OCI-M2 (cell line): ENCODE data around the gene CHRNB1.

ENCODE experiments used
- DNase-seq: peaks from one replicate; lab custom pipeline; 2025; ENCODE audit not compliant: unreplicated experiment; lab: John Stamatoyannopoulos, UW

CHRNB1 gene

DNA sequence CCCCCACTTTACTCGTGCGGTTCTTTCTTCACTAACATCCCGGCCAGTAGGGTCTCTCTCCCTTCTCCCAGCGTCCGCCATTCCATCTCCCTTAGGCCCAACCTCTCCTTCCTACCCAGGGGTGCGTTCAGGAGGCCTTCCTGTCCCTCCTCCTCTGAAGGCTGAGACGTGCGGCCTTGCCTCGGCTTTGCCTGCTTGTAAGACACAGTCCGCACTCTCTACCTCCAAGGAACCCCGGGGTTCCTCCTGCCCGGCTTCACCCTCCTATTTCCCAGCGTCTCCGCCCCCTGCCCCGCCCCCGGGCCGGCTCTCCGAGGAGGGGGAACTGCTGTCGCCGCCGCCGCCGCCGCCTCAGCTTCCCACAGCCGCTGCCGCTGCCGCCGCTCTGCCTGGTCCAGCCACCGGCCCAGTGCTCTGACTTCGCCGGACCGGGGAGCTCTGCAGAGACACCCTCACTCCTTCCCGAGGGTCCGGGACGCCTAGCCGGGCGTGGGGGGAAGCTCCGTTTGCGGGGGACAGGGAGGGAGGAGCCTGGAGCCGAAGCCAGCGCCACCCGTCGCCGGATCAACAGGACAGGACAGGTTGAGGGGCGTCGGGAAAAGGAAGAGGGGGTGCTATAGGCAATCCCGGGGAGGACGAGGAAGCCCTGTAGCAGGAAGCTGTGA lies 6.8 kb upstream of the CHRNB1 start:
- DNase-seq, result no peak

DNA sequence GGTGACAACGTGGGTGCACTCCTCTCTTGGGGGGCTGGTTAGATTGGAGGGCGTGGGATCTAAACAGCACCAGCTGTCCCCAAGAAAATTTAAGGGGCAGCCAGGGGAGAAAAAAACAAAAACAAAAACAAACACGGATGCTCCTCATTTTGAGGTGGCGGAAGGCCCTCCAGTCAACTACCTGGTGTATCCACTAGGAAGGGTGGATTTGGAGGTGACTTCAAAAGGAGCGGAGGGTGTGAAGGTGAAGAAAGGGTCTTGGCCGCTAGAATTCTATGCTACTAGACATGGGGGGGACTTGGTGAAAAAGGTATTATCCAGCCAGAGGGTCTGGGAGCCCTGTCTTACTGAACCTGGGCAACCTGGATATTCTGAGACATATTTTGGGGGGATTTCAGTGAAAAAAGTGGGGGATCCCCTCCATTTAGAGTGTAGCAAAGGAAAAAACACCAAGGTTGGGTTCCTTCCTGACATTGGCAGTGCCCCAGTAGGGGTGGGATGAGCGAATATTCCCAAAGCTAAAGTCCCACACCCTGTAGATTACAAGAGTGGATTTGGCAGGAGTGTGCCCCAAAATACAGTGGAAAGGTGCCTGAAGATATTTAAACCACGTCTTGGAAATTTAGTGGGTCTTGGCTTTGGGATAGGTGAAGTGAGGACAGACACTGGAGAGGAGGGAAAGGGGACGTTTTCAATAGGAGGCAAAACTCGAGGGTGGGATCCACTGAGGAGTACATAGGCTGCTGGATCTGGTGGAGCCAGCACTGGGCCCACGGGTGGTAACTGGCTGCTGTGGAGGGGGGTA lies 6.0 kb upstream of the CHRNB1 start:
- no peak for DNase-seq

DNA sequence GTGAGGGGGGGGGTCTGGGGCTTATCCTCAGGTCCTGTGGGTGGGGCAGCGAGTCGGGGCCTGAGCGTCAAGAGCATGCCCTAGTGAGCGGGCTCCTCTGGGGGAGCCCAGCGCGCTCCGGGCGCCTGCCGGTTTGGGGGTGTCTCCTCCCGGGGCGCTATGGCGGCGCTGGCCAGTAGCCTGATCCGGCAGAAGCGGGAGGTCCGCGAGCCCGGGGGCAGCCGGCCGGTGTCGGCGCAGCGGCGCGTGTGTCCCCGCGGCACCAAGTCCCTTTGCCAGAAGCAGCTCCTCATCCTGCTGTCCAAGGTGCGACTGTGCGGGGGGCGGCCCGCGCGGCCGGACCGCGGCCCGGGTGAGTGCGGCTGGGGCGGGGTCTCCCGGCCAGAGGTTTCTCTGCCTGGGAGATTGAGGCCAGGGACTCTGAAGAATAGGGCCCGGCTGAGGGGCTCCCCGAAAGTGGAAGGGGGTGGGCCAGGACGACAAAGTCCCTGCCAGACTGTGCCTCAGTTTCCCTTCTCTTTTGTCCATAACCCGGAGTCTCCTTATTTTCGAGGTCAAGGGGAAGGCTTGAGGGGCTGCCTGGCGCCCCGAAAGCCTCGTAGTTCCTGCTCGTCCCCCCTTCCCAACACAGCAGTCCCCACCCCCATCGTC lies 5.3 kb upstream of the CHRNB1 start, which contains the start of gene FGF11:
FGF11 (plus strand) TSS at position 51 of the 651 bp plus-strand sequence; CDS start at position 160, 109 bp downstream.
- DNase-seq, result no peak

DNA sequence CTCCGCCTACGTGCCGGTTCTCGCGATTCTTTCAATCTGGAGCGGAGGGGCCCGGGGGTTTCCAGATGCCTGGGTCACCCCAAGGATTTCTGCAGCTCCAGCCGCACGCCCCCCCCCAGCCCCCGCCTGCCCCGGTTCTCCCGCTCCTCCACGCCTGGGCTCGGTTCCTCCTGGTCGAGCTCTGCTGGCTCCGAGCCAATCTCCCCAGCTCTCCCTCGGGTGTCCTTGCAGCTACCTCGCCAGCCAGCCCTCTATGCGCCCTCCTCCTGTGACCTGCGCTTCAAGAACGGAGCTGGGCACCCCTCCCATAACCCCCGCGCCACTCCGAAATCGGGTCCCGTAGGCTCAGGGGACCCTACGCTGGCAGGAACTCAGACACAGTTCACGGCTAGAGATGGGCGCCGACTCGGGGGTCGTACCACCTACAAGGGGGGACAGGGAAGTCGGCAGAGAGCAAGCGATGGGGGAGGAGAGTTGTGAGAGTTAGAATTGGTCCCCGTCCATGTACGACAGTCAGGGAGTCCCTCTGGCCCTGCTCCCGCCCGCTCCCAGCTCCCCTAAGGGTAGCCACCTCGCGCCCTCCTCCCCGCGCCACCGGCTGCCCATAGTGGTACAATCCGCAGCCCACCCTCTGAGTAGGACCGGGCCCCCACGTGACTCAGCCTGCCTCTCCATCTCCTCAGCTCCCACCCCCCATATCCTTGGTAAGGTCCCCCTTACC lies 4.6 kb upstream of the CHRNB1 start:
- no peak for DNase-seq

DNA sequence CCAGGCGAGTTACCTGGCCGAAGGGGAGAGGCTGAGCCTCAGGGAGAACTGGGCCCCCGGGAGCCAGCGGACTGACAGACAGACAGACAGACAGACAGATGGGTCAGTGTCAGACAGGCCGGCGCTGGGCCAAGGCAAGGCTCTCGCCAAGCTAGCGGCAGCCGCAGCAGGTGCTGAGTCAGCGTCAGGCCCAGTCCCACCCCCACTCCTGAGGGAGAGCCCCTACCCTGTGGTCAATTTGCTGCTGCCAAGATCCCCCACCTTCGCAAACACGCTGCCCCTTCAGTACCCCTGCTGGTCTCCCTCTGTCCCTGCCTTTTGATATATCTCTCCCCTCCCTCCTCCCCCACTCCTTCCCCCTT lies 4.0 kb upstream of the CHRNB1 start:
- DNase-seq, result no peak

- DNase-seq, result no peak
Observed at GRCh38 chr17:7441266-7441665, 3.6 kb upstream of the CHRNB1 start.

DNA sequence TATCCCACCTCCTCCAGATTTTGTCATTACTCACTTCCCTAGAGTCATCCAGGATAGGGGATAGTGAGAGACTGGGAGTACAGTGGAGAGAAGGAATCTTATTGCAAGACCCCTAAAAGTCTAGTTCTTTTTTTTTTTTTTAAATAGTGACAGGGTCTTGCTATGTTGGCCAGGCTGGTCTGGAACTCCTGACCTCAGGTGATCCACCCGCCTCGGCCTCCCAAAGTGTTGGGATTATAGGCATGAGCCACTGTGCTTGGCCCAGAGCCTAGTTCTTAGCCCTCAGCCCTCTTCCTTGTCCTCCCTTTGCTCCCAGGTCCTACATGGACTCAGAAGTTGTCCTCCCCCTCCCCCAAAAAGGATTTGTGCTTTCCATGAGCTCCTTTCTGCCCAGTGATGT lies 2.7 kb upstream of the CHRNB1 start:
- DNase-seq, result no peak

DNA sequence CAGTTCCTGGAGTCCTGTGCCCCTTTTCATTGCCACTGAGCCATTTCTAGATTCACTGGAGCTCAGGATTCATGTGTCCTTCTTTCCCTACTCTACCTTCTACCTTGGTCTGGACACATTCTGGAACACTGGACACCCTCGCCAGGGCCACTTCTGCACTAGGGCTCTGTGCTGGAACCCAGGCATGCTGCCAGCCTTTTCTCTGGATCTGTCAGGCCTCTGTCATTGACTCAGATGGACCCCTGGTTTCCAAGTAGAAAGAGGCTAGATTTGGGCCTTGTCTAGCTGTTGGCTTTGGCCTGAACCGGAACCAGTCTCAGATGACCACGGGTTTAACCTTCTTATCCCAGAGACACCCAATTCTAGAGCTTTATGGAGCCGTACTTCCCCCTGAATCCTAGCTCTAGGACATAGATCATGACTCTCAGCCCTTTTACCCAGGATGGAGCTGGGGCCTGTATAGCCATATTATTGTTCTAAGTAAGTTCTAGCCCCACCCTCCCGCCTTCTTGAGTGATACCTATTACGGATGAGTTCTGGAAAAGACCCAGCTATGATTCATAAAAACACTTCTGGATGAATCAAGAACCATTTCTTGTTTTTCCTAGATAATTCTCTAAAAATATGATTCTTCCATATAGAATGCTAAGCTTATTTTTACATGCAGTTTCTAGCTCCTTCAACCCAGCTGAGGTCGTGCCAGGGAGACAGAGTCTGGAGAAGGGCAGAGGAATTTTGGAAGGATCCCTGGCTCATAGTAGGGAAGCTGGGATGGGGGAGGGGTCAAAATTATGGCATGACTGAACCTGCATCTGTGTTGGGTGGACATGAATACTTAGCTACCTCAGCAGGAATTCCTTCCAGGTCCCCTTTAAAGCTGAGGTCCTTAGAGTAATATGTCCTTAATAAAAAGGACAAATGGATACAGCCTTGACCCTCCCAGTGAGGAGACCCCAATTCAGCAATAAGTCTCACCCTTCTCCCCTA lies 1.1 kb upstream of the CHRNB1 start:
- no peak for DNase-seq

DNA sequence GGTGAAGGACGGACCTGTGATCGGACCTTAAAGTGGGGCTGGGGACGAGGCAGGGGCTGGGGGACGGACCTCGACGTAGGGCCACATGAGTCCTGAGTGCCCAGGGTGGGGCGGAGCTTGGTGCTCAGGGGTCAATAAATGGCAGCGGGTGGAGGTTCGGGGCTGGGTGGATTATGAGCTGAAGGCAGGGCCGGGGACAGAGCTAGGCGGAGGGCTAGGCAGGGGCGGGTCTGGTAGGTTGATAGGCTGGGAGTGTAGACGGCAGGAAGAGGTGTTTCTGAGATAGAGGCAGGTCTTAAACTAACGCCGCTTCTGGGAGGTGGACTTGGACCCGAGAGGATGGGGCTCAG lies 733 bp downstream of the CHRNB1 start:
- DNase-seq, result no peak

DNA sequence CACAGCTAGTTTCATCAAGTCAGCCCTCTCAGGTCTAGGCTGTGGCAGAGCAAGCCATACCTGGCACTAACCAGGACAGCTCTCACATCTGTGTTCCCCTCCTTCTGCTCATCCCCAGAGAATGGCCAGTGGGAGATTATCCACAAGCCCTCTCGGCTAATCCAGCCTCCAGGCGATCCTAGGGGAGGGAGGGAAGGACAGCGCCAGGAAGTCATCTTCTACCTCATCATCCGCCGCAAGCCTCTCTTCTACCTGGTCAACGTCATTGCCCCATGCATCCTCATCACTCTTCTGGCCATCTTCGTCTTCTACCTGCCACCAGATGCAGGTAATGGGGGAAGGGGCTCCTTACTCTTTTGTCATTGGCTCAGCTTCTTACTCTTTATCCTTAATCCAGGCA lies 3.6 kb downstream of the CHRNB1 start:
- no peak for DNase-seq

DNA sequence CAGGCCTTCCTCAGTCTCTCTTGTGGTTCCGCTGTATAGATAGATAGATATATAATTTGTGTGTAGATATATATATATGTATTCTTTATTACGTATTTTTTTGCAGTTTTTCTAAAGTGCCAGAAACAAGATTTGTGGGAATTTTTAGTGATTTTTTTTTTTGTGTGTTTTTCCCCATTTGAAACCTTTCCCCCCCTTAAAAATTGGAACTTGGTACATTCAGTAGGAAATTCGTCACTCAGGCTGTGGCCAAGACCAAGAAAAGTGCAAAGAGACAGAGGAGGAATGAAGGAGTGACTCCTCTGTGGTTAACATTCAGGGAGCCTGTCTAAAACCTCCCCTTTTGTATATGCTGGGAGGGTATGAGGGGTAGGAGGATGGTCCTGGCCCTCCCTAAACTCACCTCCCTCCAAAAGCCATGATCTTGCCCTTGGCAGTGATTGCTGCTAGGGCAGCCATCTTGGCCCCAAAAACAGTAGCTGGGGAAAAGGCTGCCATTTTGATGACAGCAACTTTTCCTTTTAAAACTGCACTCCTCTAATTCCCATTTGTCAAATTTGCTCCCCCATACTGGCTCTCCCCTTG lies 15.2 kb downstream of the CHRNB1 start:
- no peak for DNase-seq

- DNase-seq, result no peak
Observed at GRCh38 chr17:7460850-7461660, 16.2 kb downstream of the CHRNB1 start.

- DNase-seq, result no peak
Observed at GRCh38 chr17:7462474-7463371, 17.9 kb downstream of the CHRNB1 start.

DNA sequence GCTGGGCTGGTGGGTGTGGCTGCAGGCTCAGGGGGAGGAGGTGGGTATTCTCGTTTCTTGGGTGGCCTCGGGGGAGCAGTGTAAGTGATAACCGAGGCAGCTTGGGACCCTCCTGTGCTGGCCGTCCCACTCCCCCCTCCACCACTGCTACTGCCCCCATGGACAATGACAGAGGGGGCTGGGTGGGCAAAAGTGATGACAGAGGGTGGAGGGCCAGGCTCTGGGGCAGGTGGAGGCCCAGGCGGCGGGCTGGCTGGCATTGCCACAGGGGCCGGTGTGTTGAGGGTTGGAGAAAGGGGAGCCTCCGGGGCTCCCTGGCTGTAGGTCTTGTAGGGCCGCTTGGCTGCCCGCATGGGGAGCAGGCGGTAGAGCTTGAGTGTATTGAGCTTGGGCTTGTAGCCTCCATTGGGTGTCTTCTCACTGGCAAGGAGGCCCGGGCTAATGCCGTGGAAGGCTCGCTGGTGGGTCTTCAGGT lies 18.5 kb downstream of the CHRNB1 start:
- DNase-seq, result no peak

DNA sequence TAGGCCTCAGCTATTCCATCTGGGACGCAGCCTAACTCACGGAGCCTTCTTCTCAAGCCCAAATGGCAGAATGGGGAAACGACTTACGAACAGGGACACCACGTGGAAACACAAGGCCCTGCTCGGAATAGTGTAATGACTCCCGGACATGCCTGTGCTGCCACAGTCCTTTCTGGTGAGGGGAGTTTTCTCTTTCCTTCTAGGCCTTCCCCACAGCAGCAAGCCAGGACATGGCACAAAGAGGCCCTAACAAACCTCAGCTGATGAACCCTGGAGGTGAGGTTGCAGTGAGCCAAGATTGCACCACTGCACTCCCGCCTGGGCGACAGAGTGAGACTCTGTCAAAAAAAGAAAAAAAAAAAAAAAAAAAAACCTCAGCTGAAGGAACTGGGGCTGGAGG lies 19.2 kb downstream of the CHRNB1 start:
- DNase-seq, result no peak

GRCh38 chr17:7465597-7466275 lies 20.9 kb downstream of the CHRNB1 start:
- no peak for DNase-seq

DNA sequence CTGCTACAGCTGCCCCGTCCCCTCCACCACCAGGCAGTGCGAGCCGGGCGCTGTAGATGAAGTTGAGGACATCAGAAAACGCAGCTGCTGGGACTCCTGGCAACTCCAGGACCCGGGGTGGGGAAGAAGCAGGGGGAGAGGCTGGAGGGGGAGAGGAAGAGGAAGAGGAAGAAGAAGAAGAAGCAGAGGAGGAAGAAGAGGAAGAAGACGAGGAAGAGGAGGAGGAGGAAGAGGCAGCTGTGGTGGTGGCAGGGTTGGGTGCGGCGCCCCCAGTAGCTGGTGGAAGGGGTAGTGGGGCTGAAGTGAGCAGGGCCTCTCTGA lies 21.4 kb downstream of the CHRNB1 start:
- DNase-seq, result no peak
